NCI-H524 (cell line): ENCODE results near the gene MAPKBP1.

Experiments used
- DNase-seq, 2 experiments: peaks; one replicate each; lab custom pipeline; 2025; lab: John Stamatoyannopoulos, UW

The MAPKBP1 gene

DNA sequence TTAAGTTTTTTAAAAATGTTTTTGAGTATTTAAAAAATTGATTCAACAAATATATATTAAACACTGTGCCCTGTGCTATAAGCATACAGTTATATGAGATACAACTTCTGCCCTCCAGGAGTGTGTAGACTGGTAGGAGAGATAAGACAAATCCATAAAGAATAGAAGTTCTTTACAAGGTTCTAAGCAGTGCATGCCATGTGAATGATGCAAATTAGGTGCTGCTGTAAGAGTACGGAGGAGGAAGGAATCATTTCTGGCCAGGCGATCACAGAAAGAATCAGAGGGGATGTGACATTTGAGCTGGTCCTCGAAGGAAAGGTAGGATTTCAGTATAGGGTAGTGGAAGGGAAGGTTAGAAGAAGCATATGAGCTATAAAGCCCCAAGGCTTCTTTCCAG, 14.0 kb downstream of the MAPKBP1 start:
- DNase-seq: no peak

DNA sequence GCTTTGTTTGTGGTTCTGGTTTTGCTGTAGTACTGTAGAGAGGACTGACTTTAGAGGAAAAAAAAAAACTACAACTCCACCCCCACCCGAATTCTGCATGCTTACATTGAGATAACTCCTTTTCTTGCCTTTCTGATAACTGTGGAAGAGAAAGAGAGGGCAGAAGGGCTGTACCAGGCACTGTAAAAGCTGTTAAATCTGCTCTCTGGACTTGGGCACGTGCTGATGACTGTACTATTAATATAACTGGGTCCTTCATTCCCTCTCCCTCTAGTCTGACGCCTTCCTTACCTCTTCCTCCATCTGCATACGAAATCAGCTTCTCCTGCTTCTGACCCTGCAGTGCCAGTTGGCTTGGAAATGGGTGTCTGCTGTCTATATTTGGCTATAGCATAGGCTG, 15.0 kb downstream of the MAPKBP1 start:
- no peak for DNase-seq

DNA sequence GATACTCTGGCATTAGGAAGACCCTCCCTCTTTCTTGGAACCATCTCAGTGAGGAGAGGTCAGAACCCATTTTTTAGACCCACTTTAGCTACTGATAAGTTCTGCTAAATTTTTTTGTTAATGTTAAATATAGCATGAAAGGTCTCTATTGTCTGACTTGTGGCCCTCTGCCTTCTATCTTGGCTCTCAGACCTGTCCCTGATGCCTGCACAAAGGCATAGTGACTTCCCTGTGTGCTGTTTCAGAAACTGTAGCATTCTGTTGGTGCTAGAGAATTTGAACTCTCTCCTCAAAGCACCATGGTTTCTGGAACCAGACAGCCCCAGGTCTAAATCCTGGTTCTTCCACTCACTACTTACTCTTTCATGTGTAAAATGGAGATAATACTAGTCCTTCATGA, 15.4 kb downstream of the MAPKBP1 start:
- DNase-seq: no peak

DNA sequence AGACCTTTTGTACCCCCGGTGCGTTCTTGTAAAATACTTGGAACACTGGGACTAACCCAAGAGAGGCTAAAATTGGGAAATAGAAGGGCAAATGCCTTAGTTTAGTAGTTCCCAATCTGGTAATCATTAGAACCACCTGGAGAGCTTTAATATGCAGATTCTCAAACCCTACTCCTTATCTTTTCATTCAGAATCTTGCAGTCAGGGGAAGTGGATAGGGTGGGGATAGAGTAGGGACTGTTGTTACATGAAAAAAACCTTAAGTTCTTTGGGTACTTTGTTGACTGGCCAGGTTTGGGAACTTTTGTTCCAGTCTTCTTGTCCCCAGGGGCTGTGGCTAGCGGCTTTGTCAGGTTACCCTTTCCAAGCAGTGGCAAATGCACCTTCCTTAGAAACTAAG, 15.9 kb downstream of the MAPKBP1 start:
- DNase-seq: no peak

DNA sequence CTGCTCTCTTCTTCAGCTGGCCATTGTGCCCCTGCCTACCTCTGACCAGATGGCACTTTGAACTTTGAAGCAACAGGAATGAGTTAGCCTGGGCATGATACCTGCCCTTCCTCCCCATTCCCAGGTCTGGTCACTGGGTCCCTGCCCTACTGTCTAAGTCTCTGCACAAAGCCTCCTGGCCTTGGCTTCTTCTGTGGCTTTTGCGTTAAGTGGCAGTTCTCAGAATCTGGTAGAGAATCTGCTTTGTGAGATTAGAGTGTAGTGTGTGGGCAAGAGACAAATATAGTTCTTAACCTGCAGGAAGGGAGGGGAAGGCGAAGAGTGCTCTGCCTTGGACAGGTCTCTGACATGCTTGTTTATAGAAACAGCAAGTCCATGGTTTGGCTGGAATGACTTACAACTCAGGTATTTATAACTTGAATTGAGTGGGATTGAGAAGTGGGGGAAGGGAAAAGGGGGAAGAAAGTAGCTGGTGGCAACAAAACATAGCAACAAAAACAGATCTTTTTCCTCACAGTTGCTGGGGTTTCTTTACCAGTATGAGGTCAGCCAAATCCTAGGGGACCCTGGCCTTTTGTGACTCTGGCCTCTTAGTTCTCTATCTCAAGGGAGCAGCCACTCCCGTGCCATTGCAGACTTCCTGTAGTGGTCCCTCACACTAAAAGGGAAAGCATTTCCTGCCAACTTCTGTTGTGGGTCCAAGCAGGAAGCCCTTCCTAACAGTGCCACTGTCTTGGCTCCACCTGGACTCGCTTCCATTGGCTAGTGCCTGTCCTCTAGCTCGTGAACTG, 16.7 kb downstream of the MAPKBP1 start:
- DNase-seq: no peak

DNA sequence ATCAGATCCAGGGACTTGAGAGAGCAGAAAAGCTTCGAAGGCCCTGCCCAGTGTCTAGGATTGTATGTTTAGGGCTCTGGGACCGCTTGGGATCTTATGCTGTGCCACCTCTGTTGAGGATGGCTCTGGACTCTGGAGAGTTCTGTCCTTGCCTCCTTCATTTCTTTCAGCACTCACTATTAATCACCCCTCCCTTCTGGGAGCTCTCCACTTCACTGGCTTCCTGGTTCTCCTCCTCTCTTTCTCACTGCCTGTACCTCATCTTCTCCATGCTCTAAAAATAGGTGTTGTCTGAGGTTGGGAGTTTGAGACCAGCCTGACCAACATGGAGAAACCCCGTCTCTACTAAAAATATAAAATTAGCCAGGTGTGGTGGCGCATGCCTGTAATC, 17.3 kb downstream of the MAPKBP1 start:
- no peak for DNase-seq

DNA sequence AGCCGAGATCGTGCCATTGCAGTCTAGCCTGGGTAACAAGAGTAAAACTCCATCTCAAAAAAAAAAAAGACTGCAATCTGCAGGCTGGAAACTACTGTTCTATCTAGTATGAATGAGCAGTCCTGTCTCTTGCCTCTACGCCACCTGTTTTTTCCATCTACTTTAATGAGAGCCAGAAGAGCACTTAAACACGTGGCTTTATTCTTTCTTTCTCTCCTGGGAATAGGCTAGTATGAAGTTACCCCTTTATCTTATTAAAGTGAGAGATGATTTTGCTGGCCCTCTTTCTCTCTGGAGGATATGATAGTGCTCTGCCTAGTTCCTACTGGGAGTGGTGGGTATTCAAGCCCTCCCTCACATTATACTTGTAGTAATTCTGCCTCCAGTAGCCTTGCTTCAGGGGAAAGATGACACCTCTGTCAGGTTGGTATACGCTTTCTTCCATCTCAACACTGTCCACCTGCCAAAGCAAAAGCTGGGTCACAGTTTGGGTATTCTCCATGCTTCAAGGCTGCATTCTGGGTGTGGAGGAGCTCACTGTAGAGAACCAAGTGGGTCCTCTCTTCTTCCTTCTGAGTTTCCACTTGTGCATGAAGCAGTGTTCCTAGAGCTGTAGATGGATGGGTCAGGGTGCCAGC, 17.8 kb downstream of the MAPKBP1 start:
- DNase-seq: peak; percentile 86 to 98

DNA sequence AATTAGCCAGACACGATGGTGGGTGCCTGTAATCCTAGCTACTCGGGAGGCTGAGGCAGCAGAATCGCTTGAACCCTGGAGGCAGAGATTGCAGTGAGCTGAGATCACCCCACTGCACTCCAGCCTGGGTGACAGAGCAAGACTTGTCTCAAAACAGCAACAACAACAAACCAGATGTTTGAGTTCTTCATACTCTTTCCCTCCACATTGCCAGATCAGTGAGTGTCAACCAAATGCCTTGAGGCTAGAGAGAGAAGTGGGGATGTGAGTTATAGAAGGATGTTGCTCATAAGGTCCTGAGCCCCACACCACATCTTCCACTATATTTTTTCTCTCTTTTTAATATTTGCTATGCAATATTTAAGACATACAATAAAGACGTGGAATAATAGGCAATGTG, 19.8 kb downstream of the MAPKBP1 start:
- DNase-seq: no peak

DNA sequence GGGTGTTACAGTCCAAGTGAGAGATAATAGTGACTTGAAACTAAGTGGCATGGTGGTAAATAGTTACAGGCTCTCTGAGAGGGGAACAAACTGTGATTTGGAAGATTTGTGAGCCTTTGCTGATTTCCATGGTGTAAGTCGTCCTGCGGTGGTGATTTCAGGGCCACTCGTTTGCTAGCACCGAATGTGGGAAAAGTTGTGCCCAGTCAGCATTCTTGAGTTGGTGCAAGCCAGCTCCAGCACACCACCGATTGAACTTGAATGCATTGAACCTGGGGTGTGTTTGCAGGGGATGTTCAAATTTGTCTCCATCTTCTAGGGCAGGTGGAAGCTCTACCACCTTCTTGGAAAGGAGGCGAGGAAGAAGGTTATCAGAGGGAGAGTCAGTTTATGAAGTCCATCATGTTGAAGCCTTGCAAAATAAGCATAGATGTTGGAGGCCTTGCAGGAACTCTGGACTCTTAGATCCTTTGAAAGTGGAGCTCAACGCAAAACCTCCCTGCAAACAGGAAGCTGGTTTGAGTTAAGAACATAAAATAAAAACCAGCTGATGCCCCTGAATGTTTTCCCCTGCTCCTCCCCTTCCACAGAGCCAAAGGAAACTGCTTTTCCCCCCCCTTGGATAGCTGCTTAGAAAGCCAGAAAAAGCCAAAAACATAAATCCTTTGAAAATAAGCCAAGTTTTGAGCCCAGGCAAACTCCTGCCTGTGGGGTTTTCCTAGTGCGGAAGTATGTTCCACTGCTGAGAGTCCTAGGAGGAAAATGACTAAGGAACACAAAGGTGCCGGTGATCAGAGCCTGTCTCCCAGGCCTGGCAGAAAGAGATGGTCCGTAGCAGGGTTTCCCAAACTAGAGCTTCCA, 21.9 kb downstream of the MAPKBP1 start:
- DNase-seq: no peak

DNA sequence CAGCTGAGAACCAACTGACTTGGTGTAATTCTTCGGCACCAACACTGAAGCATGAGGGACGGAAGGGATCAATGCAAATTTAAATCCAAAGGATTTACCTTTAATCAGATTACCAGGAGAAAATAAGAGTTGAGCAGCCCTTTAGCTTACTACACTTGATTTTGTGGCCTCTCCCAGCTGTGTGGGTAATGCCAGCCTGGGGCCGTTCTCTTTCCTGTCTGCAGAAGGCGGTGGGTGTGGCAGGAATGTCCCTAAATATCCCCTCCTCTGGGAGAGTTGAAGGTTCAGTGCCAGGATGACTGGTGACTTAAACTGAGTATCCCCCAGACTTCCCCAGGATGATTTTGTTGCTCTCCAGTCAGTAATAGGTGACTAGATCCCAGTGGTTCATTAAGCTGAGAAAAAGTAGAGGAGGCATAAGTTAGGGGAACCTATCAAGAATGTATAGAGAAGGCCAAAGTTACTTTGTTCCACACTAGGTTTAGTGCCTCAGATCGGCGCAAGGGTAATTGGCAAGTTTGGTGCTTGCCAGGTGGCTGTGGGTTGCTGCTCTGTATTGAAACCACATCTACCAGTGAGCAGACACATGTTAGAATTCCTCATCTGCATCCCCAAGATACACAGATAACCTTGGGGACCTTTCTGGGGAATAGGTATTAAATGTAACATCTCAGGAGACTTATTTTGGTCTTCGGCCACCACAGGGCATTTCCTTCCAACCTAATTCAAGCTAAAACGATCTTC, 23.1 kb downstream of the MAPKBP1 start:
- peak; percentile 20 to 77 for DNase-seq

DNA sequence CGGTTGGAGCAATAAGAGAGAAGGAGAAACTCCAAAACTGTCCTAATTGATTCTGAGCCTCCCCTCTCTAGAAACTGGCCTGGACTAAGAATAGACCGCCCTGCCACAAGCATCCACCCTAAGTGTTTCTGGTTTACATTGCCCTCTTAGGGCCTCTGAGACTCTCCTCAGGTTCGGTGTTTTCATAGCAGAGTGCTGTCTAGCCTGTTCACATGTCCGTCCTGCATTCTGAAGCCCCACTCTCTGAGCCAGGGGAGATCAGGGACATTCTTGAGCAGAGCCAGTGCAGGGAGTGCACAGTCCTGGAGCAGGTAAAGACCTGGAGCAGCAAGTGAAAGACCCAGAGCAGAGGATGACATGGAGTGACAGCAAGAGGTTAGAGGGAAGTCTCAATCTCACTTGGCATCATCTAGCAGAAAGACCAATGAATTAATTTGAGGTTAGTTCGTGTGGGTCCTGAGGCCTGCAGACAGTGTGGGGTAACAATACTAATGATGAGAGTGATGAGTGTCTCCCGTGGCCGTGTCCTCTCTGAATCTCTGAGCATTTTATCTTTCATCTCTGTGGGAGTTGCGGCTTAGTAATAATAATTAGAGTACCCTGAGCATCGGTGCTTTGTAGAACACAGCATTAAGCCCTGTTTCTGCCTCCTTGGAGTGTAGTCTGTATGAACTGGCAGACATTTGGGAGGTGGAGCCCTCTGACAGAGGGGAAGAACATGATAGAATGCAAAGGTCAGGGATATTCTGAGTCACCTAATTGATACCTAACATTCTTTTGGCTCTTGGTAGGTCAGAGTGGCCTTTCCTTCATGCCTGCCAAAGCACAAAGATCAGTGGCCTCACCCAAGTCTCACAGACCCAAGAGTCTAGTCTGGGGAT, 24.6 kb downstream of the MAPKBP1 start:
- no peak for DNase-seq

DNA sequence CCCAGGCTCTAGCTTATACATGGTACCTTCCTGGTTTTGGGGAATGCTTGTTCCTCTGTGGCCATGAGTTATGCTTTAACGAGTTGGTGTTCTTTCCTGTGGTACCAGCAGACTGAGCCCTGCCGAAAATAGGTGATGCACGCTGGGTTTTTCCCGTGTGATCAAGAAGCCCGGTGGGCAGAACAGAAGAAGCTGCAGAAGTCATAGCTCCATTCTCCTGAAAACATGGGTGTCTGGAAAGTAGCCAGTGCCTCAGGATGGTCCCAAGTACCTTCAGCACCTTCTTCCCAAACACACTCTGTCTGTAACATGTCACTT, 25.2 kb downstream of the MAPKBP1 start:
- no peak for DNase-seq

DNA sequence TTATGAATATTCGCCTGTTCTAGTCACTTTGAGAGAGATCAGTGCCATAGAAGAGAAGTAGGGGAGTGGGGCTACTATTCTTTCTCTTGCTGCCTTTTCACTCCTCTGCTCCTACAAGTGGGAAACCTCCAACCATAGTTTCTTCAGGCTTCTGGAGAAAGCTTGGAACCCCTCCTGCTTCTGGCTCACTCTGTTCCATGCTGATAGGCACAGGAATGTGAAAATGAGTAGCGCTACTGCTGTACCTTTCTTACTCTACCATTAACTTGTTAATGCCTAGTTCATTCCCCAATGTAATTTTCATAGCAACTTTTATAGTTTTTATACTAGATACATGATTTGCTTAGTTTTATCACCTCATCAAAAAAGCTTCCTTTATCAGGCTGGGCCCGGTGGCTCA, 26.9 kb downstream of the MAPKBP1 start:
- DNase-seq: no peak

DNA sequence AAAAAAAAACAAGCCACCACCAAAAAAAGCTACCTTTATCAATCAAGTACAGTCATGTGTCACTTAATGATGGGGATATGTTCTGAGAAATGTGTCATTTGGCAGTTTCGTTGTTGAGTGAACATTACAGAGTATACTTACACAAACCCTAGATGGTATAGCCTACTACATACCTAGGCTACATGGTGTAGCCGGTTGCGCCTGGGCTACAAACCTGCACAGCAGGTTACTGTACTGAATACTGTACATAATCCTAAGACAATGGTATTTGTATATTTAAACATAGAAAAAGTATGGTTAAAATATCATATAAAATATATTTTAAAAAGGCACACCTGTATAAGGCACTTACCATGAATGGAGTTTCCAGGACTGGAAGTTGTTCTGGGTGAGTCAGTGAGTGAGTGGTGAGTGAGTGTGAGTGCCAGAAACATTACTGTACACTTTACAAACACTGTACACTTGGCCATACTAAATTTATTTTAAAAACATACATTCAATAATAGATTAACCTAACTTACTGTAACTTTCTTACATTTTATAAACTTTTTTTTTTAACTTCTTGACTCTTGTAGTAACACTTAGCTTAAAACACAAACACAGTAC, 27.7 kb downstream of the MAPKBP1 start:
- no peak for DNase-seq

DNA sequence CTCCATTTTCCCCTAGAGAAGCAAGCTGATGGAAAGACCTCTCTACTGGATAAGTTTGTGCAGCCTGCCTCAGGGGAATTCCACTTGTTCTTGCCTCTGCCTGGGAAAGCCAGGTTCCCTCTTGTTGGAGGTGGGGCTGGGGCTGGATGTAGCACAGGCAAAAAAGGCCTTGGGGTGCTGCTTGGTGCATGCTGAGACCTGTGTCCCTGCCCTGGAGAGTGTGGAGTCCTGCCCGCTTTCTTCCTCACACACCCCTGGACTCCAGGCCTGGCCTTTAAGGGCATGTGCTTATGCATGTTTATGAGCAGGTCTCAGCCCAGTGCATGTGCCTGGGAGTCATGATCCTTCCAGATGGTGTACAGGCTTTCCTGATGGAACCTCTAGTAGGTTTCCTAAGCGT, 30.1 kb downstream of the MAPKBP1 start:
- DNase-seq: peak in 1 of 2 experiments; percentile 45

DNA sequence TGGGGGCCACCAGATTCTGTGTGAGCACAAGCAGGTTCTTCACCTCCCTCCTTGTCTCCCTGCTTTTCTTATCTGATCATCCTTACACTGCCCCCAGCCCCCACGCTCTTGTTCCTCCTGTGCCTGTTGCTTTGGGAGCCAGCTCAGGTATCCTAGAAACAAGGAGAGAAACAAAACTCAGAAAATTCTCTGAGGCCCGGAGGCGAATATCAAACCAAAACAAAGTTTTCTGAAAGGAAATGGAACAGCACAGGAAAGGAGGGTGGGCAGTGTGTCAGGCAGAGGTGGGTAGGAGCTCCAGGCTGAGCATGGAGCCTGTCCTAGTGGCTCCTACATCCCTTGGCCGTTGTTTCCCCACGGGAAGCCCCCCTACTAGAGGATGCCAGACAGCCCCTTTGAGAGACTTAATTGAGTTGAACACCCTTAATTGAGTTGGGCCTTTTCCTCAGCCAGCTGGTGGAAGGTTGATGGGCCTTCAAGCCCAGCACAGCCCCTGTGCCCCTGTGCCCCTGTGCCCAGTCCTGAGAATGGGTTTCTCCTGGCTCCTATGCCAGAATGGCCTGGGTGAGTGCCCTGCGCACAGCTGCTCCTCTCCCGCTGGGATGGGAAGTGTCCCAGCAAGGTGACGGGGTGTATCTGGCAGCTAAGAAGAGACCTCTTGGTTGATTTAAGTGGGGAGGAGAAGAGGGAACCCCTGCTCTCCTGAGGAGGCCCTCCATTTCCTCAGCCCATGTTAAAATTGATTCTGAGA, 30.8 kb downstream of the MAPKBP1 start:
- DNase-seq: no peak

DNA sequence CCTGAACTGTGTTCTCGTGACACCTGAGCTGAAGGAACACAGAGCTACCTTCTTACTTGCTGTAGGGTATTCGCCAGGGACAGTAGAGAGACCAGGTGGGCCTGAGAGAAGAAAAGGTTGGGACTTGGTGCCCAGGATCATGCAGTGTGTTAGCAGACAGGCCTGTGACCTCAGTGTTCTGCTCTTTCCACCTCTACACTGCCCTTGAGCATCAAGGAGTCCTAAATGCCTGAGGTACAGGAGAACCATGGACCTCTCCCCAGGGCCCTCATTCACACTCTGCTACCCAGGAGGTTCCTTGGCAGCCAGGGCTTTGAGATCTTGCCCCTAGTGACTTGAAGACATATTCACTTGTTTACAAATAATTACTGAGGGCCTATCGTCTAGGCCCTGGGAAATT, 31.4 kb downstream of the MAPKBP1 start:
- no peak for DNase-seq

DNA sequence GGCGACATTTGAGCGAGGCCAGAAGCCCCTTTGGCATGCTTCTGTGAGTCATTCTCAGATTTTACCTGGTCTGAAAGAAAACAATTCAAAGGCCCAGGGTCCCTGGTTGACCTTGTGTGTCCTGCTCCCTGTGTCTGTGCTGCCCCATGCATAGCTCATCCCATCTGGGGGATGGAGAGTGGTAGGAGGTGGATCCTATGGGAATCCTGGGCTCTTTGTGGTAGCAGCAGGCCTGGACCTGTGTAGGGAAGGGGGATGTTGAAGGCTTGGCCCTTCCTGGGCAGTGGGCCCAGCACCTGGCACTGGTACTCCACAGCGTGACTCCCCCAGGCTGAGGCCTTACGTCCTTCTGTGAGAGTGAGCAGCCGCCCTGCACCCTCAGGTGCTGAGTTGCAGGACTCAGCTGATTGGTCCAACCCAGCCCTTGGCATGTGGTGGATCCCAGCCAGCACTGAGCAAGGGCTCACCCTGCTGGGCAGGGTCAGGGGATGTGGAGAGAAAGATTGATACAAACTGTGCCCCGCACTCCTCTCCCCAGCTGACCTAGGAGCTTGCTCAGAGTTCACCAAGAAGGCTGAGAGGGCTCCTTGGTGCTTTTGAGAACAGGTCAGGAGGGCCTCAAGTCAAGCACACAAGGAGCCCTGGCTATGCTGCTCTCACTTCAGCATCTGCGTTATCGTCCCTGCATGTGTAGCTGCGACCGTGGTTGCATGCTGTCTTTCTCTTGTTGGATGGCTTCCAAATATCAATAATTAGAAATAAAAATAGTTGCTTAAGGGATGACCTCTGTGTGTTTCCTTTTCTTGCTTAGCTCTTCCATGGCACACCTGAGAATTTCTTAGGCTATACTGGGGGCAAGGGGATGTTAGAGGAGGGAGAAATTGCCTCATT, 32.3 kb downstream of the MAPKBP1 start:
- no peak for DNase-seq

DNA sequence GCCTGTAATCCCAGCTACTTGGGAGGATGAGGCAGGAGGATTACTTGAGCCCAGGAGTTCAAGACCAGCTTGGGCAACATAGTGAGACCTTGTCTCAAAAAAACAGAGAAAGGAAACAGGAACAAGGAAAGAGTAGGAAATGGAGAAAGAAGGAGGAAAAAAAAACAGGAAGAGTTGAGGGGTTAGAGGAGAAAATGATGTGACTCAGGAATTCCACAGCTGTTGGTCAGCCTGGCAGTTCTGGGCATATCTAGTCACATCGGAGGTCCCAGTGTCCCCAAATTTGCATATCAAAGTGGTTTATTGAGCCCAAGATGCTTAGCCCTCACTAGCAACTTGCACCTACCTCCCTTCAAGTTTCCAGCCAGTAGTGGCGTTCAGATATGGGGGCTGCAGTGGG, 34.8 kb downstream of the MAPKBP1 start:
- DNase-seq: no peak
